Keratinocyte (primary cell): Measurements from ENCODE around the gene LSM12. TPM values are rescaled to one million over a fixed set of nuclear protein-coding genes. Genes with fewer than 3 reads are reported as not detected.

Experiments
- DNase-seq: peaks from one replicate; pipeline ENCODE4 v3.0.0-alpha.2; 2011; ENCODE audit warnings: low read depth, missing footprints, low spot score
- FAIRE-seq: peaks from 2 replicates; lab custom pipeline; 2011; peaks lifted over from hg19 to GRCh38; lab: Jason Lieb, UNC
- H2AFZ ChIP-seq: 2 replicates; pipeline ENCODE4 v1.6.0; 2012; ENCODE audit warnings: low read length, control low read depth, inconsistent platforms; ENCODE audit not compliant: control insufficient read depth
- H3K27ac ChIP-seq: 2 replicates; pipeline ENCODE4 v1.5.1; 2011; ENCODE audit warnings: low read length; ENCODE audit not compliant: control insufficient read depth, insufficient read depth
- H3K27me3 ChIP-seq: 3 replicates; pipeline ENCODE4 v1.6.0; 2011; ENCODE audit warnings: low read length; ENCODE audit not compliant: control insufficient read depth, insufficient read depth; ENCODE audit errors: extremely low read depth
- H3K36me3 ChIP-seq, 2 experiments: 2 replicates in 1 of 2; 3 replicates in 1 of 2; pipeline ENCODE4 v1.5.1; 2011; ENCODE audit warnings: low read length in 2 of 2, mild to moderate bottlenecking in 1 of 2; ENCODE audit not compliant: control insufficient read depth in 2 of 2, insufficient read depth in 2 of 2; ENCODE audit errors: extremely low read depth in 1 of 2
- H3K4me1 ChIP-seq: 3 replicates; pipeline ENCODE4 v1.5.1; 2011; ENCODE audit warnings: low read length; ENCODE audit not compliant: control insufficient read depth, insufficient read depth; ENCODE audit errors: extremely low read depth
- H3K4me2 ChIP-seq: 3 replicates; pipeline ENCODE4 v1.6.0; 2011; ENCODE audit warnings: low read depth, low read length; ENCODE audit not compliant: control insufficient read depth, insufficient read depth; ENCODE audit errors: extremely low read depth
- H3K4me3 ChIP-seq, 3 experiments: fragments of 200-600 bp in 1 of 3; sonication (generic) in 1 of 3; 2 replicates in 2 of 3; 3 replicates in 1 of 3; pipeline ENCODE4 v1.5.1; 2011 to 2016; ENCODE audit warnings: low read length in 3 of 3, mild to moderate bottlenecking in 3 of 3, control low read depth in 2 of 3, inconsistent platforms in 1 of 3, low read depth in 1 of 3, mixed read lengths in 1 of 3, mixed run types in 1 of 3, moderate library complexity in 1 of 3; ENCODE audit not compliant: control insufficient read depth in 2 of 3, insufficient read depth in 2 of 3; ENCODE audit errors: extremely low read depth in 1 of 3
- H3K79me2 ChIP-seq: 2 replicates; pipeline ENCODE4 v1.6.0; 2012; ENCODE audit warnings: low read length; ENCODE audit not compliant: control insufficient read depth, insufficient read depth
- H3K9ac ChIP-seq: 3 replicates; pipeline ENCODE4 v1.6.0; 2011; ENCODE audit warnings: low read length; ENCODE audit not compliant: control insufficient read depth, insufficient read depth; ENCODE audit errors: extremely low read depth
- H3K9me1 ChIP-seq: 3 replicates; pipeline ENCODE4 v1.6.0; 2011; ENCODE audit warnings: low read length; ENCODE audit not compliant: control insufficient read depth, insufficient read depth; ENCODE audit errors: extremely low read depth
- H3K9me3 ChIP-seq: 2 replicates; pipeline ENCODE4 v1.5.1; 2012; ENCODE audit warnings: low read depth, low read length; ENCODE audit not compliant: control insufficient read depth
- H4K20me1 ChIP-seq: 3 replicates; pipeline ENCODE4 v1.6.0; 2011; ENCODE audit warnings: low read length; ENCODE audit not compliant: control insufficient read depth, insufficient read depth; ENCODE audit errors: extremely low read depth
- EZH2 ChIP-seq: IDR thresholded peaks from one replicate; pipeline ENCODE4 v1.6.1; 2012; ENCODE audit warnings: inconsistent platforms, mild to moderate bottlenecking, low read length, moderate library complexity
- dilution Hi-C: fragments of 300-500 bp; cut with MboI; formaldehyde crosslinking; loops from one replicate; pipeline ENCODE4 v1.7.0; 2020; ENCODE audit warnings: low sequenced_read_pairs; ENCODE audit not compliant: extremely low pct_ligation_motif_present
- polyA plus RNA-seq, 5 experiments: library from polyadenylated mRNA; depleted of rRNA in 3 of 5; stranded (reverse) in 3 of 5; stranded (forward) in 1 of 5; unstranded in 1 of 5; fragments of >200 nt; gene quantifications; 1 replicate in 1 of 5; 2 replicates in 3 of 5; 3 replicates in 1 of 5; pipeline versions ENCODE4 v1.2.1 to v1.2.3, GENCODE V29; 2011 to 2012; ENCODE audit warnings: missing spikeins in 2 of 5, low read depth in 1 of 5, low replicate concordance in 1 of 5
- TF ChIP-seq, protein P1 (sequence below), 3 experiments: IDR thresholded peaks in 1 of 3; conservative IDR thresholded peaks in 1 of 3; optimal IDR thresholded peaks in 1 of 3; 2 replicates in 2 of 3; 3 replicates in 1 of 3; pipeline versions ENCODE3 to v1.5.1; 2011; ENCODE audit warnings: low read length in 3 of 3, mild to moderate bottlenecking in 3 of 3, moderate library complexity in 2 of 3, control low read depth in 1 of 3, inconsistent platforms in 1 of 3; ENCODE audit not compliant: insufficient read depth in 2 of 3; ENCODE audit errors: extremely low read depth in 1 of 3

LSM12 gene
- polyA plus RNA-seq, 1 donor (not counting 4 experiments of a cell fraction or from before 2014, with no cell fraction given), result 49.5 TPM

DNA sequence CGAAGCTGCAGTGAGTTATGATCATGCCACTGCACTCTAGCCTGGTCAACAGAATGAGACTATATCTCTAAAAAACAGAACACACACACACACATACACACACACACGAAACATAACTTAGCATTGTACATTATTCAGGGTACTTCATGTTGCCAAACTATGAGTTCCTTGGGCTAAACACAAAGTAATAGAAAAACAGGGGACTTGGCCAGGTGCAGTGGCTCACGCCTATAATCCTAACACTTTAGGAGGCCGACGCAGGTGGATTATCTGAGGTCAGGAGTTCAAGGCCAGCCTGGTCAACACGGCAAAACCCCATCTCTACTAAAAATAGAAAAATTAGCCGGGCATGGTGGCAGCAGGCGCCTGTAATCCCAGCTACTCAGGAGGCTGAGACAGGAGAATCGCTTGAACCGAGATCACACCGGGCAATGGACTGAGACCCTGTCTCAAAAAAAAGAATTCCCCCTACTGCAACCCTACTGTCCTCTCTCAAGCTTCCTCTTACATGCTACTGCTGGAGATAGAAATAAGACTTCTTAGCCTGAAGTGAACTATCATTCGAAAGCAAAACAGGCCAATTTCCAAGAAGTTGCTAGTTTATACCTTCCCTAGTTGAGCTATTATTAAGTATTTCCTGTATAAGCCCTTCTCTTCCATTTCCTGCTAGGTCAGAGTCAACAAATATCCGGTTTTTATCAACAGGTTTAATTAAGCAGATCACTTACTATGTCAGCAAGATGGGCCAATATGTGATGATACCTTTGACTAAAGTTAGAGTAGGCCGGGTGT lies 7.2 kb downstream of the LSM12 start:
- Histone ChIP-seq H3K9me1 (no peaks in the 10 kb centered on the region), H3K4me2 (no peak overlapping the region), H3K36me3 (peaks cover 9 to 22% of the 10 kb centered on the region in 2 experiments), H3K9me3 (no peaks in the 10 kb centered on the region), H2AFZ (no peak overlapping the region), H3K27ac (no peak overlapping the region), H4K20me1 (peaks cover 3% of the 10 kb centered on the region), H3K4me1 (no peaks in the 10 kb centered on the region), H3K27me3 (no peaks in the 10 kb centered on the region), H3K9ac (no peak overlapping the region), H3K4me3 (no peak overlapping the region), H3K79me2 (peaks cover 89% of the 10 kb centered on the region)
- no peak for DNase-seq
- no peak for FAIRE-seq
- TF ChIP-seq EZH2, result no peak
- TF ChIP-seq, protein P1, sequence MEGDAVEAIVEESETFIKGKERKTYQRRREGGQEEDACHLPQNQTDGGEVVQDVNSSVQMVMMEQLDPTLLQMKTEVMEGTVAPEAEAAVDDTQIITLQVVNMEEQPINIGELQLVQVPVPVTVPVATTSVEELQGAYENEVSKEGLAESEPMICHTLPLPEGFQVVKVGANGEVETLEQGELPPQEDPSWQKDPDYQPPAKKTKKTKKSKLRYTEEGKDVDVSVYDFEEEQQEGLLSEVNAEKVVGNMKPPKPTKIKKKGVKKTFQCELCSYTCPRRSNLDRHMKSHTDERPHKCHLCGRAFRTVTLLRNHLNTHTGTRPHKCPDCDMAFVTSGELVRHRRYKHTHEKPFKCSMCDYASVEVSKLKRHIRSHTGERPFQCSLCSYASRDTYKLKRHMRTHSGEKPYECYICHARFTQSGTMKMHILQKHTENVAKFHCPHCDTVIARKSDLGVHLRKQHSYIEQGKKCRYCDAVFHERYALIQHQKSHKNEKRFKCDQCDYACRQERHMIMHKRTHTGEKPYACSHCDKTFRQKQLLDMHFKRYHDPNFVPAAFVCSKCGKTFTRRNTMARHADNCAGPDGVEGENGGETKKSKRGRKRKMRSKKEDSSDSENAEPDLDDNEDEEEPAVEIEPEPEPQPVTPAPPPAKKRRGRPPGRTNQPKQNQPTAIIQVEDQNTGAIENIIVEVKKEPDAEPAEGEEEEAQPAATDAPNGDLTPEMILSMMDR (optimal IDR thresholded peaks at IDR 0.05 in 1 of 3, IDR thresholded peaks at IDR 0.05 in 1 of 3, conservative IDR thresholded peaks at IDR 0.05 in 1 of 3; ENCODE audit: extremely low read depth in 1 of 3, insufficient read depth in 2 of 3, low read length in 3 of 3), result no peak
- dilution Hi-C loops, result no loop called here

DNA sequence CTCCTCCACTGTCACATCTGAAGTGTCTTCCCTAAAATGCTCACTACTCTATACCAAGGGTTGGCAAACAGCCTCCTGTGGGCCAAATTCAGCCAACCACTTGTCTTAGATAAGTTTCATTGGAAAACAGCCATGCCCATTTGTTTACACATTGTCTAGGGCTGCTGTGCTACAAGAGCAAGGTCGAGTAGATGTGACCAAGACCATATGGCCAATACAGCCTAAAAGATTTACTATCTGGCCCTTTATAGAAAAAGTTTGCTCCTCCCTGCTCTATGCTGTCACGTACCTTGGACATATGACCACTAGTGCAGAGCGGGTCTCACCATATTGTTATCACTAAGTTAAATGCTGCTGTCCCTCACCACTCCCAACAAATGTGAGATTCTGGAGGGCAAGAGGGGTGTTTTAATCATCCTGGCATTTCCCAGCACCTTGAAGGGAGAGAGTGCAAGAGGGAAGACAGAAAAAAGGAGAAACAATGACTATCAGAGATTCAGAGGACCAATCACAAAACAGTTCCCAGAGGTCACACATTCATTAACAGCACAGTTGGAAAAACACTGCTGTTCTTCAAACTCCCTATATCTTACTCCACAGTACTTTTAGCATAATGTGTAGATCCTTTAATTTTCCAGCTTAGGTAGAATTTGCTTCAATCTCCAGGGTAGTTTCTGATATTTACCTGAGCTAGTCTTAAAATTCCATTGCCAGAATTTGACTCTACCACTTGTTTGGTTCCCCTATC lies 13.2 kb downstream of the LSM12 start:
- Histone ChIP-seq H3K4me2 (no peak overlapping the region), H3K9me1 (no peaks in the 10 kb centered on the region), H3K27ac (no peak overlapping the region), H3K27me3 (no peaks in the 10 kb centered on the region), H3K79me2 (peaks cover 82% of the 10 kb centered on the region), H4K20me1 (no peaks in the 10 kb centered on the region), H3K4me3 (no peak overlapping the region), H3K36me3 (peaks cover 21 to 28% of the 10 kb centered on the region in 2 experiments), H2AFZ (no peak overlapping the region), H3K9me3 (no peaks in the 10 kb centered on the region), H3K9ac (no peak overlapping the region), H3K4me1 (no peaks in the 10 kb centered on the region)
- no peak for DNase-seq
- no peak for FAIRE-seq
- dilution Hi-C loops, result no loop called here
- TF ChIP-seq, protein P1 (optimal IDR thresholded peaks at IDR 0.05 in 1 of 3, IDR thresholded peaks at IDR 0.05 in 1 of 3, conservative IDR thresholded peaks at IDR 0.05 in 1 of 3; ENCODE audit: extremely low read depth in 1 of 3, insufficient read depth in 2 of 3, low read length in 3 of 3), result no peak
- no peak for TF ChIP-seq EZH2
